ENCODE measurements around the gene PUM1.
A peak's percentile ranks its signal among the peaks of the same experiment; 100 is the strongest.
"Not testable (repeated sequence)": the region's sequence is repeated elsewhere in the genome, so short reads cannot be mapped to it uniquely, and the experiment has no call there.

PUM1 gene

DNA sequence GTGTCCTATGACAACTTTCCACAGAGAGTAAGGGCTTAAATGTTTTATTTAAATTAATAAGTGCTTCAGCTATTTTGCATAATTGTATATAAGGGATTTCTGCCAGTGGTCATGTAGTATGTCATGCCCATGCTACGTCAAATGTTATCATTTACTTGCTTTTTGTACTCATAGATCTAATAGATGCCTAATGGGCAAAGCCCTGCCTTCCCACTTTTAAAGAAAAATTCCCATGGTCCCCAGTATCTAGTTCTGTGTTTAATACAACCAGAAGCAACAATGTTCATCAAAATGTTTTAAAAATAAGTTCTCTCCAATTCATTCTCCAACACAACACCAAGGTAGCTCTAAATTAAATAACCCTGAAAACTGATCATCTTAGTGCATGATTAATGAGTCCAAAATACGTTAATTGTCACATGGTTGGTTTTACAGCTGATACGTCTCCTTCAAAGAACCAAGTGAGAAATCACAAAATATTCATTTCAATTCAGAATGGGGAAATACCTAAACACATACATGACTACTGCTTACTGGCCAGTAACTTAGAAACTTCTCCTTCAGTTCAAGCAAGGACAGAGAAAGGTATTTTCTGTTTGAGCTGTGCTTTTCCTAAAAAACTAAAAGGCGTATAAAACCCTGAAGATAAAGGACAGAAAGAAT is 107.8 kb downstream of the PUM1 start:
- DNase-seq (ENCODE audit: low spot score), result no peak

- no peak for DNase-seq (ENCODE audit: low spot score)
Measured at GRCh38 chr1:30955448-30956015, 110.0 kb downstream of the PUM1 start.

DNA sequence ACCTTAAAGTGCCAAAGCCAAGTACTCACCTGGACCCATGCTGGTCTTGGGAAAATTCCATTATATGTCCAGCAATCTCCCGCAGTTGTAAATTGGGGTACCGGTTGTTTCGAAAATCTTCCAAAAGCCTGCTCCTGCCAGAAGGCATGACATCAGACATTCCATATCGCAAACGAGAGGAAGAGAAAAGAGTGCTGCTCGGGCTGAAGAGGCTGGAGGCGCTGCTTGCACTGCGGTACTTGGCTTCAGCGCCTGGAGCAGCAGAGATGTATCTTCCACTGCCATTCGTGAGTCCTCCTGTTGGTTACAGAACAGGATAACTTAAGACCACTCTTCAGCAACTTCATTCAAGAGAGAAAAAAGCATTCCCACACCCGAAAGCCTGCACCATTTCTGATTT is 111.8 kb downstream of the PUM1 start:
- no peak for DNase-seq (ENCODE audit: low spot score)

- no peak for DNase-seq (ENCODE audit: low spot score)
Measured at GRCh38 chr1:30952098-30952497, 113.4 kb downstream of the PUM1 start.

DNA sequence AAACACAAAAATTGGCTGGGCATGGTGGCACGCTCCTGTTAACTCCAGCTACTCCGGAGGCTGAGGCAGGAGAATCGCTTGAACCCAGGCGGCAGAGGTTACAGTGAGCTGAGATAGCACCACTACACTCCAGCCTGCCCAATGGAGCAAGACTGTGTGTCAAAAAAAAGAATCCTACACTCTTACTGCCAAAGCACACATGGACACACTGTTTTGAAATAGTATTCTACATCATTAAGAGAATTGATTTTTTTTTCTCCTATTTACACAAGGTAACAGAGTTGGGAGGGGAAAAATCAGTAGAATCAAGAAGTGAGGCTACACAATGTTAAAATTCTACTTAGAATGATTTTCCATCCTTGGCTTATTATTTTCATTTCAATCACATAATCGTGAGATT is 114.8 kb downstream of the PUM1 start:
- DNase-seq (ENCODE audit: low spot score), result no peak

DNA sequence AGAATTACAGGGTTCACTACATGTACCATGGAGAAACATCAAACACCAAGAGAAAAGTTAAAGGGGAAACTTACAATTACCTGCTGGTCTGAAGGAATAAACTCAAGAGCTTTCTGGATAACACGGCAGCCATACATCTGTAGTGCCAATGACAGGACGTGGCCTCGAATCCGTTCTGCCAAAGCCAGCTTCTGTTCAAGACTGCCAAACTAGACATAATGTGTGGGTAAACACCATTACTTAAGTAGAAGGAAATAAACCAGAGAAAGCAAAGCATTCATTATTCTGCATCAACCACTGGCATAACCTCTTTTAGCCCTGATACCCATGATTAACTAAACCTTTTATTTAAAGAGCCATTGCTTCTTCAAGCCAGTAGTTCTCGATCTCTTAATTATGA is 115.5 kb downstream of the PUM1 start:
- no peak for DNase-seq (ENCODE audit: low spot score)

DNA sequence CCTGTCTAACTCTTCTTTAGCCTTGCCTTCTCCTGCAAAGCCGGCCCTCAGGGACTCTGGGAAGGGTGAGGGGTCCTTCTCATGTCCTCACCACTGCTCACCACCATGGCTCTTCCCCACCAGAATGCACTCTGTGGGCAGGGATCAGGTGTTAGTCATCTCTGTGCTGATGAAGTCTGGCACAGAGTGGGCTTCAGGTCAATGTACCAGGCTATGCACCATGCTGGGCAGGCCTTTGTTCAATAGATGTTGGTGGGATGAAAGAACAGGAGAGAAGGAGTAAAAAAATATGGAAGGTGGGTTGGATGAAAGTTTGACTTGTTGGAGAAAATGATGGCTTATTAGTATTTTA is 116.1 kb downstream of the PUM1 start:
- not testable (repeated sequence) for DNase-seq (ENCODE audit: low spot score)

DNA sequence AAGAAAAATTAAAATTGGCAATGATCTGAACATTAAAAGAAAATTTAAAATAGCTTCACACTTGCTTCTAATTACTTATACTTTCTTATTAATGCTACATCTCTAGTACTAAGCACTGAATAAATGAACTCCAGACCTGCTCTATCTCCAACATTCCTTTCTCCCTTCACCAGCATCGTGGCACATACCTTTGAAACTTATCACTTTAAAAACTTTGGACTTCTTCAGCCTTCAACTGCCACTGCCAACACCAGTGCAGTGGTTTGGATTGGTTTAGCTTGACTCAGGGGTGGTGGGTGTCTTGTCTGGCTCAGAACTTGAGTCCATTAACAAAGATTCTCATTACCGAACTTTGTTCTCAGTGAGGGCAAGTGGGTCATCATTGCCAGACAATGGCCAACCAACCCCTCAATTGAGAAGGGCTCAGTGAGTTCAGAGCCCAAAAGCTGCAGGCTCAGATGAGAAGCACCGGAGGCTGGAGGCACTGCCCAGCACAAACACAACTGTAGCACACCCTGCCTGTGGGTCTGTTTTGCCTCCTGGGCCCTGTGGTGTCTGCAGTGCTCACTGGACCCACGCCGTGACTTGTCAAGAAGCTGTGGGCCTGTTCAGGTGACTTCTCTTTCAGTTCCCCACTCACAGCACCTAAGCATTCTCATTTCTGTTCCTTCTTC is 116.6 kb downstream of the PUM1 start:
- DNase-seq (ENCODE audit: low spot score), result not testable (repeated sequence)

- DNase-seq (ENCODE audit: low spot score), result no peak
Measured at GRCh38 chr1:30948278-30948677, 117.2 kb downstream of the PUM1 start.

DNA sequence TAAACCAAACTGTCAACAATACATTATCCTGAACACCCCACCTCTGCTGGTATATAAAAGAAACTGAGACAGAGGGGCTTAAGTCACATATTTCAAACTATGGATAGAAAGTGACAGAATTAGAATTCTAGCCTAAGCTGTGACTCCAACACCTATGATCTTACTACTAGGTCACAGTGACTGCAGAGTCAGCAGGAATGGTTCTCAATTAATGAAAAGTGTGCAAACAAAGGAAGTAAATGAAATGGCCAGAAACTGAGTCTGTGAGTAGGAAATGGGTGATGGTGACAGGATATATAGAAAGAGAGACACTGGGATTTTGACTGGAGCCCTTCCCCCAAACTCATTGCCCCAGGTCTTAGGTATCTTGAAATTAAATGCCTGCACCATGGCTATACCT is 118.3 kb downstream of the PUM1 start:
- DNase-seq (ENCODE audit: low spot score), result no peak

DNA sequence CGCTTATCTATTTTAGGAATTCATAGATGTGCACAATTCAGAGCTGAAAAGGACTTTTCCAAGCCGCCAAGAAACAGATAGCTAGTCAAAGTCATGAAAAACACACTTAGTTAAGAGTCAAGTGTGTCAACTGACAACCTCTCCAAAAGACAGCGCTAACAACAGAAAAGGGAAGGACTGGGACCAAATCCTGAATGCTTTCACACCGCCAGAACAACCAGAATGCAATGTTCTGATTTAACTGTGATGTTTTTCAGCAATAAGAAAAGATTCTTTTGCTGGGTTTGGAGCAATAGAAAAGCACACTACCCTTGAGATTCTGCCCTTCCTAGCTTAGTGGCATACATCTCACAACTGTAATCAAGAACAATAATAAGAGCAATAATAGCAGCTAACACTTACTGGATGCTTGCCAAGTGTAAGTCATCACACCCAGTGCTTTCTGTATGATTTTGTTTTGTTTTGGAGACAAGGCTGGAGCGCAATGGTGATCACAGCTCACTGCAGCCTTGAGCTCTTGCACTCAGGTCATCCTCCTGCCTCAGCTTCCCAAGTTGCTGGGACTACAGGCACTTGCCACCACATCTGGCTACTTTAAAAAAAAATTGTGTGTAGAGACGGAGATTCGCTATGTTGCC is 123.1 kb downstream of the PUM1 start:
- no peak for DNase-seq (ENCODE audit: low spot score)

- no peak for DNase-seq (ENCODE audit: low spot score)
Measured at GRCh38 chr1:30940541-30940940, 125.0 kb downstream of the PUM1 start.

DNA sequence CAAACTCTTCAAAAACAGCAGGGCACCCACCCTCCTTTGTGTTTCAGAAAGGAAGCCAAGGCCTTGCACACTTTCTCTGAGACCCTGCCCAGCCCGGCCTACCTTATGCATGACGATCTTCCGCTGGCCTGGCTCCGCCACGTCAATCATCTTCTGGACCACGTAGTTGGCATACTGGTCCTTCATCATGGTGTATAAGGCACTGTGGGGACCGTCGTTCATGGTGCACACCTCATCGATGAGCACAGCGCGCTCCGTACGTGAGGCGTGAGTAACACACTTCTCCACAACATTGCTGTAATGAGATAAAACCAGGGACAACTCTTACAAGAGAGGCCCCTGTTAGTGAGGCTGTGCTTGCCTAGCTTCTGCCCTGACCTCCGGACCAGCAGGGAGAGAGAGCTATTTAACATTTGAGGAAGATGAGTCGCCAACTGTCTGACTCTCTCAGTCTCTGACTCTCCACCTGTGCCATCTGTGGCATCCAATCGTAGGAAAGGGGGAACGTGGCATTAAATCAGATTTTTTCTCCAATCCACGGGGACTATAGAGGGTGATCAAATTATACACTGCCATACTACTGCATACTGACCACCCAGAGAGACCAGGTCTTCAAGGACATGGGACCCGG is 128.9 kb downstream of the PUM1 start:
- DNase-seq (ENCODE audit: low spot score), result no peak

- not testable (repeated sequence) for DNase-seq (ENCODE audit: low spot score)
Measured at GRCh38 chr1:30935758-30936157, 129.8 kb downstream of the PUM1 start.

DNA sequence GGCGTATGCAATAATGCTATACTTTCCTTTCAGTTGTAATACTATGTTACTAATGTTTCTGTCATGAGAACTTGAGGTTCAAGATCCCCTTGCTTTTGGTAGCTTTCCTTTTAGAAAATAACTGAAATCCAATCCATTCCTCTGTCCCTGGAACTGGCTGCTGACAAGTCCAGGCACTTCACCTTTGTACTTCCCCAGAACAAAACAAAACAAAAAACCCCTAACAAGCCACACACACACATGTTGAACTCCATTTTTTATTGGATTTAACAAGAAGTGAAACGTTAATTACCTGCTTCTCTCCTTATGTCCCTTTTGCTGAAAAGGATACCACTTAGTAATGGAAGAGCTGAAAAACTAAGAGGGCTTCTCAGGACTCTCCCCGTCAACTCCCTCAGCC is 130.9 kb downstream of the PUM1 start:
- no peak for DNase-seq (ENCODE audit: low spot score)

- DNase-seq (ENCODE audit: low spot score), result no peak
Measured at GRCh38 chr1:30933874-30934252, 131.7 kb downstream of the PUM1 start.

DNA sequence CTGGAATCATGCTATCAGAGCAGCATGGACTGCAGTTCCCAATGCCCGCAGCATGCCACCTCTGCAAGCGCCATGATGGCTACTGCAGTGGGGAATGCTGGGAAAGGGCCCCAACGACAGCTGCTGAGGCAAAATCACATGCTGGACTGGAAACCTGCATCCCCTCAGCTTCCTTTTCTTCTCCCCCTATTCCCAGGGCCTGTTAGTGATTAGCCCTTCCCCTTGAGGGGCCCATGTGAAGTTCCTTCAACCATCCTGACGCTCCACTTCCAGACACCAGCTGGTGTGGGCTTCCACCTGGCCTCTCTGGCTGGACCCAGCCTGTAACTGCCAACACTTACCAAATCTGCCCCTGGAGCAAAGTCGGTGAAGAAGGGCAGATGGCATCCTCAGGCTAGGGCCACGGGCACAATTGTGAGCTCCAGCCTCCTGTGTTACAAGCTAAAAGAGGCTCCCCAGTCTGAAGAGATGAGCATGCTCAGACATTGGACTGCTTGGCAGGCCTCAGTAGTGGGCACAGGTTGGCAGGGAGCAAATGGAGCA is 134.8 kb downstream of the PUM1 start:
- no peak for DNase-seq (ENCODE audit: low spot score)

DNA sequence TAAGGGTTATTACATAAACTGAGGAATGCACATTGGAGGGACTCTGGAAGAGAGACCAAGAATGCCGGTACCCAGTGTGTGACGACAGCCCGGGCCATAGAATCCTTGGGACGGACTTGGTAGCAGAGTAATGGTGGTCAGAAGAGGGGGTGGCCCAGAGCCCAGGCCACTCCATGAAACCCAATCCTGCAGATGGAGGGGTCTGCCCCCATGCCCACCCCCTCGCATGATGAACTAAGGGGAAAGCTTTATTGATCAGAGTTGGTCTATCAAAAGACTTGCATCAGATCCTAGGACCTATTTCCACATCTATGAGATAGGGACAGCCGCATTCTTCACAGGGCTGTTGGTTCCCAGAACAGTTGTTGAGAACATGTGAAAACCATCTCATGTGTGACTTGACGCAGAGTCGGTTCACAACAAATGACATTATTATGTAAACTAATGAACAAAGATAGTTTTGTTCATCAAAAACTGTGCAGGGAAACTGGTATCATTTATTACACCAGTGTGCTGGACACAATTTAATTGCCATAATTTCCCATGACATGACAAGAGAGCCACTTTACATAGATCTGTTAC is 135.5 kb downstream of the PUM1 start:
- DNase-seq (ENCODE audit: low spot score), result no peak

DNA sequence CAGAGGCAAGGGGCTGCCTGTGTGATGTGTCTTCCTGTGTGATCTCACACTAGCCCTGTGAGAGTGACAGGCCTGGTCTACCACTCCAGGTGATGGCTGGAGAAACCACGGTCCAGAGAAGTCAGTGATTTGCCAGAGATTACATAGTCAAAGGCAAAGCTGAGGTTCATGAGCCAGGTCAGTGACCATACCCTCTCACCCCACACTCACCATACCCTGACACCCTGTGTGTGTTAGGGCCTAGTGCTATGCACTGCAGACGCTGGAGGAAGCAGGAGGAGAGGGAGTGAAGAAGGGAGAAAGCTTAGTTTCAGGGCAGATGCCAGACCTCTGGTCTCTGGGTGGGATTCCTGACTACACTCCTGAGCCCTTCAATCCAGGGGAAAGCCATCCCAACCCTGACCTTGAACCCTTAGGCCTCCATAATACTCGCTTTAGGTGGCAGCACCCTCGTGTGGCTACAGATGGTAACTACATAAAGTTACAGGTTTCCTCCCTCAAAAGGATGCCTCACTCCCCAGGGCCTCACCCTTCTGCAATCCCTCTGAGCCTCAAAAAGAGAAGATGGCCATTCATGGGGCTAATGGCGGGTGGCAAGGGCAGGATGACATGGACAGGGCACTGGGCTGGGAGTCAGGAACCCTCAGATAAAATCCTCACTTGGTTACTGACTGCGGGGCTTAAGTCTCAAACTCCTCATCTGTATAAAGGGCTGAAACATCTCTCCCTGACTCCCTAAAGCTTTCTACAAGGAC is 136.2 kb downstream of the PUM1 start:
- peak; percentile 75 for DNase-seq (ENCODE audit: low spot score)

GRCh38 chr1:30928789-30929134 is 136.8 kb downstream of the PUM1 start:
- DNase-seq (ENCODE audit: low spot score), result no peak

DNA sequence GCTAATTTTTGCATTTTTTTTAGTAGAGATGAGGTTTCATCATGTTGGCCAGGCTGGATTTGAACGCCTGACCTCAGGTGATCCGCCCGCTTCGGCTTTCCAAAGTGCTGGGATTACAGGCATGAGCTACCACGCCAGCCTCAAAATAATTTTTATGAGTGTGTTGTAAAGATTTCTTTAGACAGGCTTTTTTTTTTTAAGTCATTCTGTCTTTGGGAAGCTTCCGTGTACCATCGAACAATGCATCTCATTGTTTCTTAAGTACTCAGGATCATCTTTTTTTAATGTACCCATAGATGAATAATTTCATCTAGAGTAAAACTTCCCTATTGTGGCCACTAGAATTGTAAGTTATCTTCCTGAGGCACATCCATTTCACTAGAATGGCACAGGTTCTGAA is 137.3 kb downstream of the PUM1 start:
- DNase-seq (ENCODE audit: low spot score), result no peak

- DNase-seq (ENCODE audit: low spot score), result no peak
Measured at GRCh38 chr1:30927448-30927847, 138.1 kb downstream of the PUM1 start.
